Stimulated activated naive CD8-positive, alpha-beta T cell treated with anti-CD3 and anti-CD28 coated beads, Interleukin-15, Interleukin-2, amounts not matched to agents 100 ng/mL and 50 ng/mL, for 24 hours (primary cell): ENCODE measurements around the gene SLIT3.

Experiments used
- H3K27ac Mint-ChIP-seq: one replicate; pipeline ENCODE4 v1.8.0; 2021; ENCODE audit warnings: mild to moderate bottlenecking, mixed read lengths
- H3K27me3 Mint-ChIP-seq: one replicate; pipeline ENCODE4 v1.8.0; 2021; ENCODE audit warnings: mixed read lengths
- H3K36me3 Mint-ChIP-seq: one replicate; pipeline ENCODE4 v1.8.0; 2021; ENCODE audit warnings: low read depth, mixed read lengths
- H3K4me1 Mint-ChIP-seq: one replicate; pipeline ENCODE4 v1.8.0; 2021; ENCODE audit warnings: low read depth, mixed read lengths
- H3K4me3 Mint-ChIP-seq: one replicate; pipeline ENCODE4 v1.8.0; 2021; ENCODE audit warnings: mild to moderate bottlenecking, mixed read lengths
- H3K9me3 Mint-ChIP-seq: one replicate; pipeline ENCODE4 v1.8.0; 2021; ENCODE audit warnings: mixed read lengths

Gene SLIT3

GRCh38 chr5:168992687-168993086, 308.3 kb downstream of the SLIT3 start:
- peaks cover 3% of the 10 kb centered on the region for H3K27me3 Mint-ChIP-seq
- H3K9me3 Mint-ChIP-seq: no peaks in the 10 kb centered on the region
- H3K4me1 Mint-ChIP-seq: no peaks in the 10 kb centered on the region
- H3K36me3 Mint-ChIP-seq: no peaks in the 10 kb centered on the region
- no peak overlapping the region for H3K4me3 Mint-ChIP-seq
- H3K27ac Mint-ChIP-seq: no peak overlapping the region

- H3K27ac Mint-ChIP-seq: no peak overlapping the region
- H3K27me3 Mint-ChIP-seq: peaks cover 3% of the 10 kb centered on the region
- no peaks in the 10 kb centered on the region for H3K36me3 Mint-ChIP-seq
- H3K4me3 Mint-ChIP-seq: no peak overlapping the region
- H3K9me3 Mint-ChIP-seq: no peaks in the 10 kb centered on the region
- H3K4me1 Mint-ChIP-seq: no peaks in the 10 kb centered on the region
Measured at GRCh38 chr5:168992016-168992415, 308.9 kb downstream of the SLIT3 start.

- Mint-ChIP-seq H3K36me3 (no peaks in the 10 kb centered on the region), H3K4me1 (no peaks in the 10 kb centered on the region), H3K27me3 (peaks cover 6% of the 10 kb centered on the region), H3K4me3 (no peak overlapping the region), H3K27ac (no peak overlapping the region), H3K9me3 (no peaks in the 10 kb centered on the region)
Measured at GRCh38 chr5:168991311-168991710, 309.6 kb downstream of the SLIT3 start.

- no peaks in the 10 kb centered on the region for H3K4me1 Mint-ChIP-seq
- peaks cover 6% of the 10 kb centered on the region for H3K27me3 Mint-ChIP-seq
- H3K36me3 Mint-ChIP-seq: no peaks in the 10 kb centered on the region
- H3K27ac Mint-ChIP-seq: no peak overlapping the region
- no peaks in the 10 kb centered on the region for H3K9me3 Mint-ChIP-seq
- no peak overlapping the region for H3K4me3 Mint-ChIP-seq
Measured at GRCh38 chr5:168990679-168991078, 310.3 kb downstream of the SLIT3 start.

- H3K36me3 Mint-ChIP-seq: no peaks in the 10 kb centered on the region
- H3K27me3 Mint-ChIP-seq: peaks cover 6% of the 10 kb centered on the region
- no peaks in the 10 kb centered on the region for H3K4me1 Mint-ChIP-seq
- H3K4me3 Mint-ChIP-seq: no peak overlapping the region
- H3K27ac Mint-ChIP-seq: no peak overlapping the region
- no peaks in the 10 kb centered on the region for H3K9me3 Mint-ChIP-seq
Measured at GRCh38 chr5:168989731-168990505, 311.0 kb downstream of the SLIT3 start.

- Mint-ChIP-seq H3K36me3 (no peaks in the 10 kb centered on the region), H3K9me3 (no peaks in the 10 kb centered on the region), H3K27ac (no peak overlapping the region), H3K27me3 (peaks cover 3% of the 10 kb centered on the region), H3K4me1 (no peaks in the 10 kb centered on the region), H3K4me3 (no peak overlapping the region)
Measured at GRCh38 chr5:168988699-168989098, 312.2 kb downstream of the SLIT3 start.

- no peaks in the 10 kb centered on the region for H3K9me3 Mint-ChIP-seq
- no peak overlapping the region for H3K4me3 Mint-ChIP-seq
- no peaks in the 10 kb centered on the region for H3K36me3 Mint-ChIP-seq
- H3K4me1 Mint-ChIP-seq: no peaks in the 10 kb centered on the region
- H3K27me3 Mint-ChIP-seq: peaks cover 7% of the 10 kb centered on the region
- no peak overlapping the region for H3K27ac Mint-ChIP-seq
Measured at GRCh38 chr5:168987543-168988300, 313.2 kb downstream of the SLIT3 start.

GRCh38 chr5:168985454-168985853, 315.5 kb downstream of the SLIT3 start:
- no peaks in the 10 kb centered on the region for H3K36me3 Mint-ChIP-seq
- H3K4me3 Mint-ChIP-seq: no peak overlapping the region
- peaks cover 10% of the 10 kb centered on the region for H3K27me3 Mint-ChIP-seq
- H3K27ac Mint-ChIP-seq: no peak overlapping the region
- H3K4me1 Mint-ChIP-seq: no peaks in the 10 kb centered on the region
- H3K9me3 Mint-ChIP-seq: no peaks in the 10 kb centered on the region

- H3K4me3 Mint-ChIP-seq: no peak overlapping the region
- peaks cover 10% of the 10 kb centered on the region for H3K27me3 Mint-ChIP-seq
- H3K9me3 Mint-ChIP-seq: no peaks in the 10 kb centered on the region
- H3K27ac Mint-ChIP-seq: no peak overlapping the region
- H3K36me3 Mint-ChIP-seq: no peaks in the 10 kb centered on the region
- H3K4me1 Mint-ChIP-seq: no peaks in the 10 kb centered on the region
Measured at GRCh38 chr5:168984135-168984675, 316.7 kb downstream of the SLIT3 start.

GRCh38 chr5:168979135-168979534, 321.8 kb downstream of the SLIT3 start:
- Mint-ChIP-seq H3K27ac (no peak overlapping the region), H3K4me1 (no peaks in the 10 kb centered on the region), H3K36me3 (no peaks in the 10 kb centered on the region), H3K4me3 (no peak overlapping the region), H3K9me3 (no peaks in the 10 kb centered on the region), H3K27me3 (peaks cover 27% of the 10 kb centered on the region)

GRCh38 chr5:168978500-168978899, 322.4 kb downstream of the SLIT3 start:
- H3K36me3 Mint-ChIP-seq: no peaks in the 10 kb centered on the region
- H3K9me3 Mint-ChIP-seq: no peaks in the 10 kb centered on the region
- peaks cover 32% of the 10 kb centered on the region for H3K27me3 Mint-ChIP-seq

GRCh38 chr5:168978015-168978414, 322.9 kb downstream of the SLIT3 start:
- Mint-ChIP-seq H3K9me3 (no peaks in the 10 kb centered on the region), H3K36me3 (no peaks in the 10 kb centered on the region), H3K27me3 (peaks cover 32% of the 10 kb centered on the region), H3K27ac (no peak overlapping the region), H3K4me3 (no peak overlapping the region), H3K4me1 (no peaks in the 10 kb centered on the region)

More at GRCh38 chr5:168978500-168978899, 322.4 kb downstream of the SLIT3 start:
- Mint-ChIP-seq H3K4me3 (no peak overlapping the region), H3K4me1 (no peaks in the 10 kb centered on the region), H3K27ac (no peak overlapping the region)

GRCh38 chr5:168976311-168976970, 324.5 kb downstream of the SLIT3 start:
- no peaks in the 10 kb centered on the region for H3K4me1 Mint-ChIP-seq
- no peak overlapping the region for H3K27ac Mint-ChIP-seq
- H3K36me3 Mint-ChIP-seq: no peaks in the 10 kb centered on the region
- peaks cover 31% of the 10 kb centered on the region for H3K27me3 Mint-ChIP-seq
- no peaks in the 10 kb centered on the region for H3K9me3 Mint-ChIP-seq
- no peak overlapping the region for H3K4me3 Mint-ChIP-seq

- Mint-ChIP-seq H3K4me1 (no peaks in the 10 kb centered on the region), H3K4me3 (no peak overlapping the region), H3K9me3 (no peaks in the 10 kb centered on the region), H3K36me3 (no peaks in the 10 kb centered on the region), H3K27me3 (peaks cover 40% of the 10 kb centered on the region), H3K27ac (no peak overlapping the region)
Measured at GRCh38 chr5:168975331-168975730, 325.6 kb downstream of the SLIT3 start.

GRCh38 chr5:168974082-168974481, 326.9 kb downstream of the SLIT3 start:
- no peak overlapping the region for H3K4me3 Mint-ChIP-seq
- H3K4me1 Mint-ChIP-seq: no peaks in the 10 kb centered on the region
- H3K36me3 Mint-ChIP-seq: no peaks in the 10 kb centered on the region
- H3K27ac Mint-ChIP-seq: no peak overlapping the region
- peaks cover 40% of the 10 kb centered on the region for H3K27me3 Mint-ChIP-seq
- no peaks in the 10 kb centered on the region for H3K9me3 Mint-ChIP-seq
